HFFc6 (cell line): ENCODE measurements around the gene ITLN2. TPM values are rescaled to one million over a fixed set of nuclear protein-coding genes. Genes with fewer than 3 reads are reported as not detected.
A peak's percentile ranks its signal among the peaks of the same experiment; 100 is the strongest.
"Not testable (repeated sequence)": the region's sequence is repeated elsewhere in the genome, so short reads cannot be mapped to it uniquely, and the experiment has no call there.

ENCODE experiments used
- DNase-seq: peaks from one replicate; pipeline ENCODE4 v3.0.0-alpha.2; 2018
- H3K27ac Mint-ChIP-seq: 2 replicates; pipeline ENCODE4 v1.8.0; 2020; ENCODE audit warnings: mild to moderate bottlenecking, mixed read lengths
- H3K27me3 Mint-ChIP-seq: 2 replicates; pipeline ENCODE4 v1.8.0; 2021; ENCODE audit warnings: mild to moderate bottlenecking, moderate library complexity, mixed read lengths; ENCODE audit not compliant: insufficient read depth
- H3K36me3 Mint-ChIP-seq: 2 replicates; pipeline ENCODE4 v1.8.0; 2021; ENCODE audit warnings: low read depth, mixed read lengths
- H3K4me1 Mint-ChIP-seq: 2 replicates; pipeline ENCODE4 v1.8.0; 2020; ENCODE audit warnings: low read depth, mixed read lengths
- H3K4me3 Mint-ChIP-seq: 2 replicates; pipeline ENCODE4 v1.8.0; 2020; ENCODE audit warnings: mild to moderate bottlenecking, moderate library complexity, mixed read lengths
- H3K9me3 Mint-ChIP-seq: 2 replicates; pipeline ENCODE4 v1.8.0; 2020; ENCODE audit warnings: mild to moderate bottlenecking, mixed read lengths
- CTCF ChIP-seq: fragments of 200-600 bp; sonication (generic); IDR thresholded peaks from 2 replicates; pipeline ENCODE4 v1.5.0; 2021; ENCODE audit warnings: antibody characterized with exemption, mild to moderate bottlenecking
- total RNA-seq, 6 experiments: library from RNA; stranded (reverse); fragmentation: NEBNext Ultra II Directional; extraction: Animal tissue kit (Norgen Biotek cat#: 25700); gene quantifications; 2 replicates in 1 of 6; 3 replicates in 5 of 6; pipeline ENCODE4 v1.2.3, GENCODE V29; 2021

The ITLN2 gene
- total RNA-seq, 6 experiments from 2014 or later = not detected

- DNase-seq = no peak
- H3K27ac Mint-ChIP-seq = no peak overlapping the region
- H3K36me3 Mint-ChIP-seq = no peaks in the 10 kb centered on the region
- H3K9me3 Mint-ChIP-seq = no peaks in the 10 kb centered on the region
- H3K4me3 Mint-ChIP-seq = no peak overlapping the region
- TF ChIP-seq CTCF = no peak
- H3K27me3 Mint-ChIP-seq = peaks cover 24% of the 10 kb centered on the region
- peaks cover 20% of the 10 kb centered on the region for H3K4me1 Mint-ChIP-seq
Measured at GRCh38 chr1:160952129-160952510, 2.5 kb downstream of the ITLN2 start.

- Mint-ChIP-seq H3K4me1 (peaks cover 25% of the 10 kb centered on the region), H3K9me3 (no peaks in the 10 kb centered on the region), H3K36me3 (no peaks in the 10 kb centered on the region), H3K27me3 (peaks cover 27% of the 10 kb centered on the region), H3K4me3 (no peak overlapping the region), H3K27ac (no peak overlapping the region)
- peak; percentile 46 for DNase-seq
- peak; percentile 84 for TF ChIP-seq CTCF
Measured at GRCh38 chr1:160951443-160952128, 3.0 kb downstream of the ITLN2 start.

- no peak overlapping the region for H3K27ac Mint-ChIP-seq
- TF ChIP-seq CTCF = no peak
- H3K9me3 Mint-ChIP-seq = no peaks in the 10 kb centered on the region
- DNase-seq = no peak
- H3K4me1 Mint-ChIP-seq = peaks cover 25% of the 10 kb centered on the region
- H3K36me3 Mint-ChIP-seq = no peaks in the 10 kb centered on the region
- peaks cover 24% of the 10 kb centered on the region for H3K27me3 Mint-ChIP-seq
- no peak overlapping the region for H3K4me3 Mint-ChIP-seq
Measured at GRCh38 chr1:160950657-160951056, 4.0 kb downstream of the ITLN2 start.

- H3K27me3 Mint-ChIP-seq = peaks cover 29% of the 10 kb centered on the region
- H3K4me1 Mint-ChIP-seq = peaks cover 25% of the 10 kb centered on the region
- H3K36me3 Mint-ChIP-seq = no peaks in the 10 kb centered on the region
- H3K27ac Mint-ChIP-seq = no peak overlapping the region
- no peak for DNase-seq
- no peak overlapping the region for H3K4me3 Mint-ChIP-seq
- H3K9me3 Mint-ChIP-seq = no peaks in the 10 kb centered on the region
- no peak for TF ChIP-seq CTCF
Measured at GRCh38 chr1:160949881-160950280, 4.7 kb downstream of the ITLN2 start.

GRCh38 chr1:160949216-160949880 lies 5.3 kb downstream of the ITLN2 start:
- not testable (repeated sequence) for H3K4me3 Mint-ChIP-seq, H3K27ac Mint-ChIP-seq, H3K9me3 Mint-ChIP-seq, H3K36me3 Mint-ChIP-seq
- Mint-ChIP-seq H3K4me1 (peaks cover 25% of the 10 kb centered on the region), H3K27me3 (peaks cover 31% of the 10 kb centered on the region)
- DNase-seq = peak; percentile 55

- H3K9me3 Mint-ChIP-seq, H3K4me3 Mint-ChIP-seq, H3K36me3 Mint-ChIP-seq, H3K27ac Mint-ChIP-seq, DNase-seq: not testable (repeated sequence)
- Mint-ChIP-seq H3K4me1 (peaks cover 25% of the 10 kb centered on the region), H3K27me3 (peaks cover 21% of the 10 kb centered on the region)
Measured at GRCh38 chr1:160947174-160947759, 7.3 kb downstream of the ITLN2 start.

- H3K27ac Mint-ChIP-seq = not testable (repeated sequence)
Measured at GRCh38 chr1:160945881-160946280, 8.7 kb downstream of the ITLN2 start.

More at GRCh38 chr1:160945881-160946280, 8.7 kb downstream of the ITLN2 start:
- H3K36me3 Mint-ChIP-seq, DNase-seq, H3K4me3 Mint-ChIP-seq, H3K9me3 Mint-ChIP-seq: not testable (repeated sequence)
- peaks cover 20% of the 10 kb centered on the region for H3K27me3 Mint-ChIP-seq
- peaks cover 25% of the 10 kb centered on the region for H3K4me1 Mint-ChIP-seq
